SJSA1 (cell line): ENCODE data around the gene TRANK1. TPM values are rescaled to one million over a fixed set of nuclear protein-coding genes. Genes with fewer than 3 reads are reported as not detected.
"Not testable (repeated sequence)": the region's sequence is repeated elsewhere in the genome, so short reads cannot be mapped to it uniquely, and the experiment has no call there.

Experiments used
- DNase-seq, 2 experiments: peaks; one replicate each; pipeline ENCODE4 v3.0.0-alpha.2; 2015 to 2020; ENCODE audit warnings: low spot score in 2 of 2, low read depth in 1 of 2
- H3K27ac ChIP-seq: fragments of 250-450 bp; sonication (Bioruptor Pico); 2 replicates; pipeline ENCODE4 v1.5.1; 2020; ENCODE audit warnings: mild to moderate bottlenecking, moderate library complexity
- H3K27me3 ChIP-seq: fragments of 250-450 bp; sonication (Bioruptor Pico); replicated peaks from 2 replicates; pipeline ENCODE4 v1.5.1; 2020; ENCODE audit warnings: mild to moderate bottlenecking, moderate library complexity
- H3K36me3 ChIP-seq: fragments of 250-450 bp; sonication (Bioruptor Pico); 2 replicates; pipeline ENCODE4 v1.5.1; 2020; ENCODE audit warnings: mild to moderate bottlenecking
- H3K4me1 ChIP-seq: fragments of 250-450 bp; sonication (Bioruptor Pico); replicated peaks from 2 replicates; pipeline ENCODE4 v1.6.1; 2021; ENCODE audit warnings: mild to moderate bottlenecking
- H3K4me3 ChIP-seq: fragments of 250-450 bp; sonication (Bioruptor Pico); 2 replicates; pipeline ENCODE4 v1.5.1; 2020; ENCODE audit warnings: mild to moderate bottlenecking
- H3K9me3 ChIP-seq: fragments of 250-450 bp; sonication (Bioruptor Pico); replicated peaks from 2 replicates; pipeline ENCODE4 v1.5.1; 2020; ENCODE audit warnings: mild to moderate bottlenecking
- total RNA-seq: library from RNA; depleted of rRNA; stranded (reverse); fragments of >200 nt; shearing (Covaris generic); gene quantifications from 2 replicates; pipeline ENCODE4 v1.2.3, GENCODE V29; 2014

TRANK1 gene
- total RNA-seq, 1 experiment from 2014 or later = 2.4 TPM

DNA sequence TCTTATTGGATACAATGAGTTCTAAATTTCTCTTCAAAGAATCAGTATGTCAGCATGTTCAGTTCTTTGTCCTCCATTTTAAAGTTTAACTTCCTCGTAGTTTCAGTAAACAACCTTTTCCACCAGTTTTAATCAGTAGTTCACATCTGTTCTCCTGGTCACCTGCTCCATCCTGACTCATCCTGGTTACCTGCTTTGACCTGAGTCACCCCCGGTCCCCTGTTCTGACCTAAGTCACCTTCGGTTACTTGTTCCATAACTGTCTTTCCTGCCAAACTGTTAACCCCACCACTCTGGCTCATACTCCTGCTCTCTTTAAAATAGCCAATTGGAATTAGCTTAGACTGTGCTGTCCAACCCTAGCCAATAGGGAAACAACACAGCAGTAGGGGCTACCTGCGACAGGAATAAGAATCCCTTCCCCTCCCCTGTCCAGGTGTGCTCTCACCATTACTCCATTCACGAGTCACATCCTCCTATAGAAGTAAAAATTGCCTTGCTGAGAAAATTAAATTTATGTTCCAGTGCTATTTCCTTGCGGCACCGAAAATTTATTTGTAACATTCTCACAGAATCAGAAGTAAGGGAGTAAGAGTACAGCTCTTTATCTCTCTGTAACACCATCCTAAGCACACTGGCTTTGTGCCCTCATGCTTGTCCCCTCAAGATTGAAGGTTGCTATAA is 23.8 kb downstream of the TRANK1 start:
- Histone ChIP-seq H3K4me1 (no peaks in the 10 kb centered on the region), H3K36me3 (no peaks in the 10 kb centered on the region), H3K4me3 (no peak overlapping the region), H3K27ac (no peak overlapping the region), H3K27me3 (no peaks in the 10 kb centered on the region), H3K9me3 (no peaks in the 10 kb centered on the region)
- no peak for DNase-seq

DNA sequence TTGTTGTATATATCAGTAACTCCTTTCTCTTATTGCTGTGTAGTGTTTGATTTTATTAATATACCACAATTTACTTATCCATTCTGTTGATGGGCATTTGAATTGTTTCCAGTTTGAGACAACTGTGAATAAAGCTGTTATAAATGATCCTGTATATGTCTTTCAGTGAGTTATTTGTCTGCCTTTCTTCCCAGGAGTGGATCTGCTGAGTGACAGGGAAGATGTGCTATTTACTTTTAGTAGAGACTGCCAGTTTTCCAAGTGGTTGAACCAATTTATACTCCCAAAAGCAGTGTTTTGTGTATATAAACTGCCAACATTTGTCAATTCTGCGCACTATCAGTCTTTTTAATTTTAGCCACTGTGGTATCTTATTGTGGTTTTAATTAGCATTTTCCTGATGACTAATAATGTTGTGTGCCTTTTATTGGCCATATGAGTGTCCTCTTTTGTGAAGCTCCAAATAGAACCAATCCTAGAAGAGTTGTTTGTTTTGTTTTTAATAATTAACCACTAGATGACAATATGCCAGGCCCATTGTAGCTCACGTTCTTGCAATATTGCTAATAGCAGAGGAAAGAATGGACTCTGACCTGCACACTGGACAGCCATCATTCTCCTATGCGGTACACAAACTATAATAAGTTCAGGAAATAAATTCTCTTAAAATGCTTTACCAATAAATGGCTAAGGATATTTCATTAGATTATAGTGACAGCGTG is 25.3 kb downstream of the TRANK1 start:
- Histone ChIP-seq H3K27me3 (no peaks in the 10 kb centered on the region), H3K4me1 (no peaks in the 10 kb centered on the region), H3K9me3 (no peaks in the 10 kb centered on the region), H3K4me3 (no peak overlapping the region), H3K36me3 (no peaks in the 10 kb centered on the region), H3K27ac (no peak overlapping the region)
- no peak for DNase-seq

DNA sequence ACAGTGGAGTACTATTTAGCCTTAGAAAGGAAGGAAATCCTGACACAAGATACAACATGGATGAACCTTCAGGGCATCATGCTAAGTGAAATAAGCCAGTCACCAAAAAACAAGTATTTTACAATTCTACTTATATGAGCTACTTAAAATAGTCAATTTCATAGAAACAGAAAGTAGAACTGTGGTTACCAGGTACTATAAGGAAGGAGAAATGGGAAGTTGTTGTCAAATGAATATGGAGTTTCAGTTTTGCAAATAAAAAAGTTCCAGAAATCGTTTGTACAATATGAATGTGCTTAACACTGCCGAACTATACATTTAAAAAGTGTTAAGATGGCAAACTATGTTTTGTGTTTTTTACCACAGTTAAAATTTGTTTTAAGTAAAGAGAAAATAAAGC is 26.8 kb downstream of the TRANK1 start:
- DNase-seq = no peak
- Histone ChIP-seq H3K4me1 (no peaks in the 10 kb centered on the region), H3K9me3 (no peaks in the 10 kb centered on the region), H3K27ac (no peak overlapping the region), H3K27me3 (no peaks in the 10 kb centered on the region), H3K36me3 (no peaks in the 10 kb centered on the region), H3K4me3 (no peak overlapping the region)

DNA sequence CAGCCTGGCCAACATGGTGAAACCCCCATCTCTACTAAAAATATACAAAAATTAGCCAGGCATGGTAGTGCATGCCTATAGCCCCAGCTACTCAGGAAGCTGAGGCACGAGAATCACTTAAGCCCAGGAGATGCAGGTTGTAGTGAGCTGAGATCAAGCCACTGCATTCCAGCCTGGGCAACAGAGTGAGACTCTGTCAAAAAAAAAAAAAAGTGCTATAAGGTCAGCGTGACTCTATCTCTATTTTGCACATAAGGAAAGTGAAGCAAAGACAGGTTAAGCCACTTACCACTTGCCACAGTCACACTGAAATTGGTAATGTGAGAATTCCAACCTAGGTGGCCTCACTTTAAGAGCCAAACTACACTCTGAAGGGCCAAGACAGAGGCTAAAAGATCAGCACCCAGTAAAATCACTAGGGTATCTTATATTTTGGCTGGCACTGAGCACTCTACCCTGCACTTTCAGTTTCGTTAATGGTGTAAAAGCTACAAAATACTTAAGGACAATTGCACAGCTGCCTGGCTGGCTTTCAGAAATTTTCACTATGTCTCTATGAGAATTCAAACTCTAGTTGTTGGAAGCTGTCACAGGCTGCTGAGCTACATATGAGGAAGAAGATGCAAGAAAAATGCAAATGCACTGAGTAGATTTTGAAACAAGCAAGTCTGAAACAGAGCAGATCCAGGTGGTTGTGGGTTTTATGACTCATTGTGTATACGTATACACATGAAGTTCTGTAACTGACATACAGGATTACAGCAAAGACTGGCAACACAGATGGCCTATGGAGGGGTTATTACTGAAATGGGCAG is 32.7 kb downstream of the TRANK1 start:
- no peak overlapping the region for H3K27ac ChIP-seq
- H3K36me3 ChIP-seq = no peaks in the 10 kb centered on the region
- peaks cover 9% of the 10 kb centered on the region for H3K4me1 ChIP-seq
- DNase-seq = peak in 1 of 2 experiments; percentile 38
- H3K4me3 ChIP-seq = no peak overlapping the region
- H3K9me3 ChIP-seq = no peaks in the 10 kb centered on the region
- H3K27me3 ChIP-seq = no peaks in the 10 kb centered on the region

DNA sequence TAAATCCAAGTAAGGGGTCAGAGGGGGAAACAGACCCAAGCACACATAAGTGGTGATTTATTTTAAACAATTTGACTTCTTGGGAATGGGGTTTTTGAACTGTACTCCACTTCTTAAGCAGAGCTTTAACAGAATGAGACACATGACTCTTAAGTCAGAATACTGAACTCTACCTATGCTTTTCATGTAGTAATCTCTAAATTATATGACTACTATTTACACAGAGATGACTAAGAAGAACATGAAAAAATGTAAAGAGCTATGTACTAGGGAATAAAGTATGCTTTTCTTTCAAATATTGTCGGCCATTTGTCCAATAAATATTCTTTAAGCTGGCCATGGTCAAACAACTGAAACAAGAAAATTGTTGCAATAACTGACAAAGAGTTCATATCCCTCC is 35.2 kb downstream of the TRANK1 start:
- Histone ChIP-seq H3K4me3 (no peak overlapping the region), H3K27me3 (no peaks in the 10 kb centered on the region), H3K9me3 (no peaks in the 10 kb centered on the region), H3K4me1 (peaks cover 9% of the 10 kb centered on the region), H3K36me3 (no peaks in the 10 kb centered on the region), H3K27ac (no peak overlapping the region)
- DNase-seq = no peak

DNA sequence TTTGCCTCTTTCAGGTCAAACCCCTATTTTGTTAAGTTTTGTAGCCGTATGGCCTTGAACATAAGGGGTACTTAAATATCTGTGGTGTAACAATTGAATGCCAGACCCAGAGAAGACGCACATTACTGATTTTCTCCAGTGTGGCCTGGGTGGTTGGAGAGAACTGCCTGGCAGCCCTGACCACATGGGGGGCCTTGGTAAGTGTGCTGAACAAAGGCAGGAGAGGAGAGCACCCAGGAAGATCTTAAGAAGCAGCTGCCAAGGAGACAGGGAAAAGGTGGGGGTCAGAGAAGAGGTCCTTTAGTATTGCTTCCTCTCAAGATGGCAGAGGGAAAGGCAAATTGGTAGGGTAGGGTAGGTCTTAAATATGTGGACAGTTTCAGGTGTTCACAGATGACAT is 35.7 kb downstream of the TRANK1 start:
- peaks cover 9% of the 10 kb centered on the region for H3K4me1 ChIP-seq
- no peak overlapping the region for H3K27ac ChIP-seq
- H3K4me3 ChIP-seq = no peak overlapping the region
- H3K27me3 ChIP-seq = no peaks in the 10 kb centered on the region
- H3K9me3 ChIP-seq = no peaks in the 10 kb centered on the region
- no peaks in the 10 kb centered on the region for H3K36me3 ChIP-seq
- DNase-seq = no peak

DNA sequence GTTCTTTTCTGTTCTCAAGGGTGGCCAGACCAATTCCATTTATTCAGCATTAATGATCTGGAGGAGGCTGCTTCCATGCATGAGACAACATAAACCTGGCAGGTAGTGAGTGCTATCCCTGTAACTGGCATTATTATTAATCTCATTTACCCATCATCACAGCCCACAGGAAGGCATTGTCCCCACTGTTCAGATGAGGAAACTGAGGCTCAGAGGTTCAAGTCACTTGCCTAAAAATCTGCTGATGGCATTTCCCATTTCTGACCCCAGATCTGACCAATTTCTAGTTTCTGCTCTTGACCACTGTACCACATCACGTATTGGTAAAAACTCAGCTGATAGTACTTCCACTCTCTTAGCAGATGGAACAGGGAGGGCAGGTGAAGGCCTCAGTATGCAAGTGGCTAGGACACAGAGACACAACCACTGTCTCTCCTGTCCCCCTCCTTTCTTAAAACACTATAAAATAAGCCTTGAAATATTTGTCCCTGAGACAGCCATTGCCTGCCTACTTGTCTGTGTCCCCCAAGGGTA is 36.1 kb downstream of the TRANK1 start:
- Histone ChIP-seq H3K9me3 (no peaks in the 10 kb centered on the region), H3K4me1 (peaks cover 9% of the 10 kb centered on the region), H3K36me3 (no peaks in the 10 kb centered on the region), H3K27me3 (no peaks in the 10 kb centered on the region), H3K27ac (peak overlapping the region; percentile 53), H3K4me3 (peak overlapping the region; percentile 44)
- no peak for DNase-seq

DNA sequence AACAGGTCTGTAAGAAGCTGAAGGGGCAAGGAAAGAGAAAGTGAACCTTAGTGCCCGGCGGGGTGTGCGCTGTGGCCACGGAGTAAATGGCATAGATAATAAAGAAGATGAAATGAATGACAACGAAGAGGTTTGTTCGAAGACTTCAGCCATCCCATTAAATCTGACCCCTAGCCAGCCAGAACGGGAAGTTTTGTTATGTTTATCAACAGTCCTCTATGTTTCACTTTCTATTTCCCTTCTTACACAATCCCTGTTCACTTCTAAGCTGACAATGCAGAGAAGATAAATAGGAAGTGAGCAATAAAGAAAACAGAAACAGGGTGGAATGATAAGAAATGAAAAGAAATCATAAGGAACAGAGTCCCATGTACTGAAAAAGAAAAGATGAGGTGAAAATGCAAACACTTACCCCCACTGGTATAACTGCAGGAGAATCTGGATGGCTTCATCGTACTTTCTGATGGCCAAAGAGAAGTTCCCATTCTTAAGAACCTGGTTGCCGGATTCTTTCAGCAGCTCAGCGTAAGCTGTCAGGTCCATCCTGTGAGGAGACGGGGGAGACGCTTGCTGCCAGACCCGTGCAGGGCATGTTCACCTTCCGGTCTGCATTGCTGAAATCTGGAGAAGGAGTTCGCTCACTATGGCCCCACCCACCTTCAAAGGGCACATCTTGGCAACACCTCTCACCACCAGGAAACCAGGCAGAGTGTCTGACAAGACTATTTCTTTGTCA is 36.8 kb downstream of the TRANK1 start:
- Histone ChIP-seq H3K4me3 (peak overlapping the region; percentile 44), H3K9me3 (no peaks in the 10 kb centered on the region), H3K4me1 (peaks cover 9% of the 10 kb centered on the region), H3K27me3 (no peaks in the 10 kb centered on the region), H3K36me3 (no peaks in the 10 kb centered on the region), H3K27ac (peak overlapping the region; percentile 53)
- peak; percentile 49 to 52 for DNase-seq

DNA sequence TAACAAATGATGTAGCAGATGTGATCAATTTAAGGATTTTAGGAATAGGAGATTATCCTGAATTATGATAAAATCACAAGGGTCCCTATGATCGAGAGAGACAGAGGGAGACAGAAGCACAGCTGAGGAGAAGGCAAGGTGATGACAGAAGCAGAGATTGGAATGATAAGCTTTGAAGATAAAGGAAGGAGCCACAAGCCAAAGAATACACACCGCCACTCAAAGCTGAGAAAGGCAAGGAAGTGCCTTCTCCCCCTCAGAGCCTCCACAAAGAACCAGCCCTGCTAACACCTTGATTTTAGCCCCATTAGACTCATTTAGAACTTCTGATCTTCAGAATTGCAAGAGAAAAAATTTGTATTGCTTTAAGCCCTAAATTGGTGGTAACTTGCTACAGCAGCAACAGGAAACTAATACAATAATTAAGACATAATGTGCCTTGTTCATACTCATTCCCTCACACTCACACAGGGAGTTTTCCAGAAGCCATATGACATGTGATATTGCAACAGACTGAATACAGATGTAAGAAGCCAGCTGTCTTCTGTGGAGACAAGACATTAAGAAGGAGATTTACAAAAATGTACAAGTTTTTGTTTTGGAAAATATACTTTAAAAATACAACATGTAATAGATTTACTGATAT is 38.2 kb downstream of the TRANK1 start:
- no peak overlapping the region for H3K27ac ChIP-seq
- H3K36me3 ChIP-seq = no peaks in the 10 kb centered on the region
- no peak for DNase-seq
- no peaks in the 10 kb centered on the region for H3K27me3 ChIP-seq
- no peak overlapping the region for H3K4me3 ChIP-seq
- no peaks in the 10 kb centered on the region for H3K9me3 ChIP-seq
- no peaks in the 10 kb centered on the region; the same call in 1 of the 2 replicates for H3K4me1 ChIP-seq

DNA sequence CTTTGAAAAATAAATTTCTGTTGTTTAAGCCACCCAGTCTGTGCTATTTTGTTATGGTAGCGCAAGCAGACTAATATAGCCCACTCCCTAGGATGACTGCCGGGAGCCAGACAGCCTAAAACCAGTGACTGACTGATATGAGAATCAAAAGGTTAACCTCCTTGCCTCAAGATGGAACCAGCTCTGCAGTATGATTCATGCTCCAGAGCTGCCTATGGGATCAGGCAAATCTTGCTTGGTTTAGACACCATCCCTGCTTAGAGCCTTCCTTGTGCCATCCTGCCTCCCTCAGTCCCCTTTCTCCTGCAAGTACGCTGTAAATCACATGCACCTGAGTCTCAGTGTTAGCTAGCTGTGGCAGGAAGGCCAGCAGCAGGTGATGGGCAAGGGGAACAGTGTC is 39.3 kb downstream of the TRANK1 start:
- DNase-seq = no peak

DNA sequence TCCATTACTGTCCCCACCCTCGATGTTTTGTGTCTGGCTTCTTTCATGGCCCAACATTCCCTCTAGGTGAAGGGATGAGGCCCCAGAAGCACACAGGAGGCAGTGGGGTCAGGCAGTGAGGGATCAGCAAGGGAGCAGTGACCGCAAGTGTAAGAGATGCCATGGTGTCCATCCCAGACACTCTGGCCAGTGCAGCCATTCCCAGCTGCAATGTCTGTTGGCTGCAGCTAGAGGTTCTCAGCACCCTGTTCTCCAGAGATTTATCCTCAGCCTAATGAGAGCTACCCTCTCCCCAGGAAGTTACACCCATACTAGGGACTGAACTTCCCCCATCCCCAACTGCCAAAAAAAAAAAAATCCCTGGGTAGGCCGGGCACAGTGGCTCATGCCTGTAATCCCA is 40.2 kb downstream of the TRANK1 start:
- Histone ChIP-seq H3K9me3 (no peaks in the 10 kb centered on the region), H3K27me3 (no peaks in the 10 kb centered on the region), H3K27ac (no peak overlapping the region), H3K36me3 (no peaks in the 10 kb centered on the region), H3K4me3 (no peak overlapping the region), H3K4me1 (no peaks in the 10 kb centered on the region; the same call in 1 of the 2 replicates)
- no peak for DNase-seq

More for the DNA sequence above, 39.3 kb downstream of the TRANK1 start:
- Histone ChIP-seq H3K4me3 (no peak overlapping the region), H3K36me3 (no peaks in the 10 kb centered on the region), H3K27me3 (no peaks in the 10 kb centered on the region), H3K9me3 (no peaks in the 10 kb centered on the region), H3K27ac (no peak overlapping the region), H3K4me1 (no peaks in the 10 kb centered on the region; the same call in 1 of the 2 replicates)

DNA sequence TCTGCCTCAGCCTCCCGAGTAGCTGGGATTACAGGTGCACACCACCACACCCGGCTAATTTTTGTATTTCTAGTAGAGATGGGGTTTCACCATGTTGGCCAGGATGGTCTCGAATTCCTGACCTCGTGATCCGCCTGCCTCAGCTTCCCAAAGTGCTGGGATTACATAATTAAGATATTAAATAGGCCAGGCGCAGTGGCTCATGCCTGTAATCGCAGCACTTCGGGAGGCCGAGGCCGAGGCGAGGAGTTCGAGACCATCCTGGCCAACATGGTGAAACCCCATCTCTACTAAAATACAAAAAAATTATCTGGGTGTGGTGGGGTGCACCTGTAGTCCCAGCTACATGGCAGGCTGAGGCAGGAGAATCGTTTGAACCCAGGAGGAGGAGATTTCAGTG is 40.8 kb downstream of the TRANK1 start:
- not testable (repeated sequence) for H3K27ac ChIP-seq, H3K27me3 ChIP-seq, H3K36me3 ChIP-seq, H3K9me3 ChIP-seq, H3K4me3 ChIP-seq, DNase-seq, H3K4me1 ChIP-seq
